Erythroblast (primary cell): ENCODE measurements around the gene YIPF1.

Experiments used
- DNase-seq, 2 experiments: peaks; one replicate each; lab custom pipeline; 2025; lab: John Stamatoyannopoulos, UW
- GATA1 ChIP-seq: IDR thresholded peaks from 2 replicates; pipeline ENCODE4 v1.6.1; 2011; ENCODE audit warnings: low read depth, mild to moderate bottlenecking, control low read depth, low read length, moderate library complexity
- POLR2A ChIP-seq: IDR thresholded peaks from 2 replicates; pipeline ENCODE4 v1.6.1; 2011; ENCODE audit warnings: mild to moderate bottlenecking, low read length

The YIPF1 gene

DNA sequence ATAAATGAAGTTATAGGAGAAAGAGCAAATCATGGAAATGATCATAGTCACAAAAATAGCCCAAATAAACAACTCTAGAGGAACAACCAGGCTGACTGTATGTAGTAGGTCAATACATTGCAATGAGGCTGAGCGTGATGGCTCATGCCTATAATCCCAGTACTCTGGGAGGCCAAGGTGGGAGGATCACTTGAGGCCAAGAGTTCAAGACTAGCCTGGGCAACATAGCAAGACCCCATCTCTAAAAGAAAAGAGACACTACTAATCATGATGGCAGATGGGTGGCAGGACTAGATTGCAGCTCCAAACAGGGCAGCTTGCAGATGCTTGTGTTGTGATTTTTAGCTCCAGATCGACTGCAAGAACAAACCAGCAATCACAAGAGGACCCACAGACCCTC, 79.1 kb downstream of the YIPF1 start:
- no peak for TF ChIP-seq GATA1
- TF ChIP-seq POLR2A, result no peak
- DNase-seq, result no peak

DNA sequence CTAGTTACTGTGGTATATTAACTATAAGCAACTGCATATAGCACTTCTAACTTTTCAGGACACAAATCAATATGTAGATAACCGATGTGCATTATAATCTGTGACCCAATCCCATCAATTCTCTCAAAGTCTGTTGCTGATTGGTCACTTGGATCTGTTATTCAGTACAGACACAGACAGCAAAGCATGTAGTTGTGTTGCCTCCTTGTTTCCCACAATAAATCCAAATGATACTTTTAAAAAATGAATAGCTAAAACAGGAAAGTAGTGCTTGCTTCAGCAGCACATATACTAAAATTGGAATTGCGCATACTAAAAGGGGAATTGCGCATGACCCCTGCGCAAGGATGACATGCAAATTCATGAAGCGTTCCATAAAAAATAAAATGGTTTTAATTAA, 79.6 kb downstream of the YIPF1 start:
- no peak for TF ChIP-seq POLR2A
- TF ChIP-seq GATA1, result no peak
- no peak for DNase-seq

DNA sequence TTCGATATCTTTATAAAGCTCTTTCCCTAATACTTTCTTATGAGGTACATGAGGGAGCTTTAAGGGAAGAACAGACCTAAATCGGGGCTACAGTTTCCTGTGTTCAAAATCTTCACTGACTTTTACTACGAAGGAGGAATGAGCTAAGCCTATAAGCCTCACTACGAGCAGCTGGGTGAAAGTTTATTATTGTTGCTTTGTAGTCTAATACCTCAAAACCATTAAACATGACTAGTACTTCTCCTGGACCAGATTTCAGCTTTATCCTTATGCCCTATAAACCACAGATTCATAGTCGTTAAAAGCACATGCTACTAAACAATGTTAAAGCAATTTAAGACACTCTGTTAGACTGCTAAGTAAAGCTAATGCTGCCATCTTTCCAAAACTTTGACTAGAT, 81.7 kb downstream of the YIPF1 start:
- DNase-seq, result no peak
- no peak for TF ChIP-seq POLR2A
- TF ChIP-seq GATA1, result no peak

DNA sequence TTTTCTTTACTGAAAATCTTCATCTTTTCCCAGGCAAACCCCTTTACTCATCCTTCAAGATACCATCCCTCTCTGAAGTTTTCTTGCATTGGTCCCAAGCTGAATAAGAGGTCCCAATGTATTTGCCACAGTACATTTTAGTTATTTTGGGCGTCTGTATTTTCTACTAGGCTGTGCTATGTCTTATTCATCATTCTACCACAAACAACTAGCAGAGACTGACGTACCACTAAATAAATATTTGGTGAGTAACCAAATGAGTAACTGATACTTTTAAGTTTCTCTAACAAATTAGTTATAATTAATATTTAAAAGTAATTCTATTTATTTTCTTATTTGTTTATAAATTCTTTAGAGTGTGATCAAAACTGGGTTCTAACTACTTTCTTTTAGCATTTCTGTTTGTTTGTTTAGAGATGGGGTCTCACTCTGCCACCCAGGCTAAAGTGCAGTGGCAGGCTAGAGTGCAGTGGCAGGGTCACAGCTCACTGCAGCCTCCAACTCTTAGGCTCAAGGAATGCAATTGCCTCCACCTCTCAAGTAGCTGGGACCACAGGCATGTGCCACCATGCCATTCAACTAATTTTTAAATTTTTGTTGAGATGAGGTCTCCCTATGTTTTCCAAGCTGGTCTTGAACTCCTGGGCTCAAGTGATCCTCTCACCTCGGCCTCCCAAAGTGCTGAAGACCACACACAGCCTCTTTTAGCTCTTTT, 84.6 kb downstream of the YIPF1 start:
- DNase-seq, result no peak
- no peak for TF ChIP-seq POLR2A
- no peak for TF ChIP-seq GATA1

DNA sequence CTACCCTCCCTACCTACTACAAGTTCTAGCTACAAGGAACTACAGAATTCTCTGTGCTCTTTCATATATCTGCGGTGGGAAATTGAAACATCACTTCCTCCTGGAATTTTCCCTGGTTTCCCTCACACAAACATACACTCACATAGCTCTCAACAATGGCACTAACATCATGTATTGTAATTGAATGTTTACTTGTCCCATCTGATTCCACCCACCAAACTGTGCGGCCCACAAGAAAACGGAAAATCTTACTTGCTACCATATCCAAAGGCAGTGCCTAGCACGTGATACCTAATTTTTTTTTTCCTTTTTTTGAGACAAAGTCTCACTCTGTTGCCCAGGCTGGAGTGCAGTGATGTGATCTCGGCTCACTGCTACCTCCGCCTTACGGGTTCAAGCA, 85.4 kb downstream of the YIPF1 start:
- TF ChIP-seq POLR2A (no peak), GATA1 (no peak)
- DNase-seq, result no peak
